ENCODE data around the gene TRABD2B. TPM values are rescaled to one million over a fixed set of nuclear protein-coding genes. Genes with fewer than 3 reads are reported as not detected.

The TRABD2B gene
- total and polyA plus RNA-seq, 3 experiments from 2014 or later: not detected

- CTCF ChIA-PET: no interaction called here
These were observed 140.2 kb downstream of the TRABD2B start for GRCh38 chr1:47856996-47857395.

GRCh38 chr1:47855230-47855629, 142.0 kb downstream of the TRABD2B start:
- ChIA-PET POLR2A (no interaction called here), CTCF (no interaction called here)
- no peaks in the 10 kb centered on the region for H3K36me3 Mint-ChIP-seq
- H3K4me3 Mint-ChIP-seq: no peak overlapping the region
- Histone ChIP-seq H3K4me3 (ENCODE audit: low read length) (no peak overlapping the region), H3K27me3 (ENCODE audit: insufficient read depth, low read length, poor library complexity, severe bottlenecking) (no peaks in the 10 kb centered on the region), H3K36me3 (ENCODE audit: insufficient read depth, low read length) (no peaks in the 10 kb centered on the region), H3K4me1 (ENCODE audit: insufficient read depth, low read length) (no peaks in the 10 kb centered on the region), H3K9me3 (ENCODE audit: low read length) (no peaks in the 10 kb centered on the region), H3K27ac (ENCODE audit: low read depth, low read length) (no peak overlapping the region)
- DNase-seq: no peak
- no peak overlapping the region for H3K27ac Mint-ChIP-seq
- peaks cover 10 to 12% of the 10 kb centered on the region in 2 donors for H3K27me3 Mint-ChIP-seq
- H3K9me3 Mint-ChIP-seq: no peaks in the 10 kb centered on the region
- no peaks in the 10 kb centered on the region for H3K4me1 Mint-ChIP-seq

More at GRCh38 chr1:47856996-47857395, 140.2 kb downstream of the TRABD2B start:
- DNase-seq: no peak
- Mint-ChIP-seq H3K4me3 (no peak overlapping the region), H3K27me3 (peaks cover 12 to 16% of the 10 kb centered on the region in 2 donors), H3K36me3 (no peaks in the 10 kb centered on the region), H3K27ac (peak overlapping the region in 1 of 8 donors; percentile 44), H3K9me3 (no peaks in the 10 kb centered on the region), H3K4me1 (no peaks in the 10 kb centered on the region)
- H3K4me3 ChIP-seq (ENCODE audit: low read length): no peak overlapping the region
- no peaks in the 10 kb centered on the region for H3K36me3 ChIP-seq (ENCODE audit: insufficient read depth, low read length)
- H3K27ac ChIP-seq (ENCODE audit: low read depth, low read length): no peak overlapping the region
- H3K4me1 ChIP-seq (ENCODE audit: insufficient read depth, low read length): no peaks in the 10 kb centered on the region
- POLR2A ChIA-PET: no interaction called here
- H3K27me3 ChIP-seq (ENCODE audit: insufficient read depth, low read length, poor library complexity, severe bottlenecking): no peaks in the 10 kb centered on the region
- no peaks in the 10 kb centered on the region for H3K9me3 ChIP-seq (ENCODE audit: low read length)

- peaks cover 6 to 7% of the 10 kb centered on the region in 2 donors for H3K27me3 Mint-ChIP-seq
- POLR2A ChIA-PET: no interaction called here
- no peak for DNase-seq
- H3K36me3 Mint-ChIP-seq: no peaks in the 10 kb centered on the region
- no peaks in the 10 kb centered on the region for H3K9me3 Mint-ChIP-seq
- H3K4me3 Mint-ChIP-seq: no peak overlapping the region
- H3K27ac ChIP-seq (ENCODE audit: low read depth, low read length): no peak overlapping the region
- no peaks in the 10 kb centered on the region for H3K4me1 ChIP-seq (ENCODE audit: insufficient read depth, low read length)
- H3K4me1 Mint-ChIP-seq: no peaks in the 10 kb centered on the region
- no peaks in the 10 kb centered on the region for H3K36me3 ChIP-seq (ENCODE audit: insufficient read depth, low read length)
- H3K27me3 ChIP-seq (ENCODE audit: insufficient read depth, low read length, poor library complexity, severe bottlenecking): no peaks in the 10 kb centered on the region
- CTCF ChIA-PET: no interaction called here
- H3K4me3 ChIP-seq (ENCODE audit: low read length): no peak overlapping the region
- no peak overlapping the region for H3K27ac Mint-ChIP-seq
- H3K9me3 ChIP-seq (ENCODE audit: low read length): no peaks in the 10 kb centered on the region
These were observed 142.5 kb downstream of the TRABD2B start for GRCh38 chr1:47854552-47855144.

GRCh38 chr1:47853852-47854251, 143.3 kb downstream of the TRABD2B start:
- no peak for DNase-seq
- no peaks in the 10 kb centered on the region for H3K36me3 Mint-ChIP-seq
- ChIA-PET POLR2A (no interaction called here), CTCF (no interaction called here)
- H3K36me3 ChIP-seq (ENCODE audit: insufficient read depth, low read length): no peaks in the 10 kb centered on the region
- no peaks in the 10 kb centered on the region for H3K27me3 ChIP-seq (ENCODE audit: insufficient read depth, low read length, poor library complexity, severe bottlenecking)
- H3K4me3 Mint-ChIP-seq: no peak overlapping the region
- H3K4me3 ChIP-seq (ENCODE audit: low read length): no peak overlapping the region
- H3K9me3 ChIP-seq (ENCODE audit: low read length): no peaks in the 10 kb centered on the region
- no peak overlapping the region for H3K27ac ChIP-seq (ENCODE audit: low read depth, low read length)
- H3K27me3 Mint-ChIP-seq: peaks cover 0 to 4% of the 10 kb centered on the region in 2 donors
- H3K4me1 Mint-ChIP-seq: no peaks in the 10 kb centered on the region
- no peaks in the 10 kb centered on the region for H3K9me3 Mint-ChIP-seq
- H3K27ac Mint-ChIP-seq: no peak overlapping the region
- H3K4me1 ChIP-seq (ENCODE audit: insufficient read depth, low read length): no peaks in the 10 kb centered on the region

- ChIA-PET CTCF (no interaction called here), POLR2A (no interaction called here)
- Mint-ChIP-seq H3K4me3 (no peak overlapping the region), H3K27me3 (peaks cover 0 to 4% of the 10 kb centered on the region in 2 donors), H3K4me1 (no peaks in the 10 kb centered on the region), H3K9me3 (no peaks in the 10 kb centered on the region), H3K36me3 (no peaks in the 10 kb centered on the region), H3K27ac (no peak overlapping the region)
- Histone ChIP-seq H3K9me3 (ENCODE audit: low read length) (no peaks in the 10 kb centered on the region), H3K27ac (ENCODE audit: low read depth, low read length) (no peak overlapping the region), H3K4me1 (ENCODE audit: insufficient read depth, low read length) (no peaks in the 10 kb centered on the region), H3K36me3 (ENCODE audit: insufficient read depth, low read length) (no peaks in the 10 kb centered on the region), H3K27me3 (ENCODE audit: insufficient read depth, low read length, poor library complexity, severe bottlenecking) (no peaks in the 10 kb centered on the region), H3K4me3 (ENCODE audit: low read length) (no peak overlapping the region)
- no peak for DNase-seq
These were observed 144.1 kb downstream of the TRABD2B start for GRCh38 chr1:47853059-47853458.

GRCh38 chr1:47852006-47852718, 145.0 kb downstream of the TRABD2B start:
- no peak overlapping the region for H3K4me3 Mint-ChIP-seq
- no peaks in the 10 kb centered on the region for H3K9me3 ChIP-seq (ENCODE audit: low read length)
- no peaks in the 10 kb centered on the region for H3K4me1 Mint-ChIP-seq
- H3K27ac ChIP-seq (ENCODE audit: low read depth, low read length): no peak overlapping the region
- H3K9me3 Mint-ChIP-seq: no peaks in the 10 kb centered on the region
- H3K27me3 ChIP-seq (ENCODE audit: insufficient read depth, low read length, poor library complexity, severe bottlenecking): no peaks in the 10 kb centered on the region
- H3K4me3 ChIP-seq (ENCODE audit: low read length): no peak overlapping the region
- peak overlapping the region in 1 of 8 donors; percentile 8 for H3K27ac Mint-ChIP-seq
- POLR2A ChIA-PET: no interaction called here
- peaks cover 0 to 3% of the 10 kb centered on the region in 2 donors for H3K27me3 Mint-ChIP-seq
- DNase-seq: no peak
- no peaks in the 10 kb centered on the region for H3K4me1 ChIP-seq (ENCODE audit: insufficient read depth, low read length)
- CTCF ChIA-PET: no interaction called here
- no peaks in the 10 kb centered on the region for H3K36me3 Mint-ChIP-seq
- H3K36me3 ChIP-seq (ENCODE audit: insufficient read depth, low read length): no peaks in the 10 kb centered on the region

- no peak overlapping the region for H3K27ac ChIP-seq (ENCODE audit: low read depth, low read length)
- ChIA-PET POLR2A (no interaction called here), CTCF (no interaction called here)
- H3K9me3 ChIP-seq (ENCODE audit: low read length): no peaks in the 10 kb centered on the region
- no peaks in the 10 kb centered on the region for H3K36me3 ChIP-seq (ENCODE audit: insufficient read depth, low read length)
- Mint-ChIP-seq H3K9me3 (no peaks in the 10 kb centered on the region), H3K36me3 (no peaks in the 10 kb centered on the region), H3K27me3 (peaks cover 0 to 2% of the 10 kb centered on the region in 2 donors), H3K4me3 (no peak overlapping the region), H3K4me1 (no peaks in the 10 kb centered on the region), H3K27ac (no peak overlapping the region)
- H3K27me3 ChIP-seq (ENCODE audit: insufficient read depth, low read length, poor library complexity, severe bottlenecking): no peaks in the 10 kb centered on the region
- H3K4me1 ChIP-seq (ENCODE audit: insufficient read depth, low read length): no peaks in the 10 kb centered on the region
- no peak overlapping the region for H3K4me3 ChIP-seq (ENCODE audit: low read length)
- DNase-seq: no peak
These were observed 146.7 kb downstream of the TRABD2B start for GRCh38 chr1:47850451-47850850.

GRCh38 chr1:47849591-47850261, 147.5 kb downstream of the TRABD2B start:
- POLR2A ChIA-PET: no interaction called here
- Mint-ChIP-seq H3K27me3 (peaks cover 0 to 2% of the 10 kb centered on the region in 2 donors), H3K27ac (no peak overlapping the region), H3K4me3 (no peak overlapping the region), H3K36me3 (no peaks in the 10 kb centered on the region), H3K4me1 (no peaks in the 10 kb centered on the region), H3K9me3 (no peaks in the 10 kb centered on the region)
- Histone ChIP-seq H3K27ac (ENCODE audit: low read depth, low read length) (no peak overlapping the region), H3K27me3 (ENCODE audit: insufficient read depth, low read length, poor library complexity, severe bottlenecking) (no peaks in the 10 kb centered on the region), H3K9me3 (ENCODE audit: low read length) (no peaks in the 10 kb centered on the region), H3K4me1 (ENCODE audit: insufficient read depth, low read length) (no peaks in the 10 kb centered on the region), H3K4me3 (ENCODE audit: low read length) (no peak overlapping the region), H3K36me3 (ENCODE audit: insufficient read depth, low read length) (no peaks in the 10 kb centered on the region)
- DNase-seq: no peak
- CTCF ChIA-PET: no interaction called here

Data from CD8-positive, alpha-beta memory T cell (primary cell).